GM23338 (cell line): ENCODE data around the gene SEMA5A. TPM values are rescaled to one million over a fixed set of nuclear protein-coding genes. Genes with fewer than 3 reads are reported as not detected.

Experiments
- ATAC-seq: fragments of 200-7000 bp; cut with Tn5 transposase; 3 replicates; pipeline ENCODE4 v1.9.1; 2020
- DNase-seq: peaks from one replicate; pipeline ENCODE4 v3.0.0-alpha.2; 2015; ENCODE audit warnings: low spot score
- H2AFZ ChIP-seq: fragments of 200-600 bp; sonication (generic); 2 replicates; pipeline ENCODE4 v1.8.0; 2016; ENCODE audit warnings: antibody characterized with exemption, mild to moderate bottlenecking, moderate library complexity
- H3F3A ChIP-seq: fragments of 200-600 bp; sonication (generic); replicated peaks from 2 replicates; pipeline ENCODE4 v1.8.0; 2017; ENCODE audit warnings: antibody characterized with exemption, mixed run types, low read depth
- H3K27ac ChIP-seq: fragments of 200-600 bp; sonication (generic); 2 replicates; pipeline ENCODE4 v1.6.1; 2016; ENCODE audit warnings: low read depth
- H3K27me3 ChIP-seq: fragments of 200-600 bp; sonication (generic); 2 replicates; pipeline ENCODE4 v1.8.0; 2016; ENCODE audit warnings: mild to moderate bottlenecking, mixed run types, moderate library complexity; ENCODE audit not compliant: insufficient read depth
- H3K36me3 ChIP-seq: fragments of 200-600 bp; sonication (generic); 2 replicates; pipeline ENCODE4 v1.8.0; 2016; ENCODE audit warnings: mild to moderate bottlenecking; ENCODE audit not compliant: insufficient read depth
- H3K4me1 ChIP-seq: fragments of 200-600 bp; sonication (generic); 2 replicates; pipeline ENCODE4 v1.8.0; 2016; ENCODE audit warnings: mild to moderate bottlenecking, moderate library complexity; ENCODE audit not compliant: insufficient read depth
- H3K4me2 ChIP-seq: fragments of 200-600 bp; sonication (generic); 2 replicates; pipeline ENCODE4 v1.7.1; 2017; ENCODE audit warnings: mixed run types
- H3K4me3 ChIP-seq: fragments of 200-600 bp; sonication (generic); 2 replicates; pipeline ENCODE4 v1.6.1; 2016; ENCODE audit warnings: mixed run types
- H3K79me2 ChIP-seq: fragments of 200-600 bp; sonication (generic); replicated peaks from 2 replicates; pipeline ENCODE4 v1.8.0; 2017; ENCODE audit warnings: mild to moderate bottlenecking; ENCODE audit not compliant: insufficient read depth
- H3K9me2 ChIP-seq: fragments of 200-600 bp; sonication (generic); 2 replicates; pipeline ENCODE4 v1.8.0; 2017; ENCODE audit not compliant: insufficient read depth
- H4K20me1 ChIP-seq: fragments of 200-600 bp; sonication (generic); replicated peaks from 2 replicates; pipeline ENCODE4 v1.8.0; 2017; ENCODE audit warnings: mild to moderate bottlenecking; ENCODE audit not compliant: insufficient read depth
- H3K27ac Mint-ChIP-seq: 2 replicates; pipeline ENCODE4 v1.8.0; 2020; ENCODE audit warnings: inconsistent platforms, mild to moderate bottlenecking, moderate library complexity, mixed read lengths
- H3K27me3 Mint-ChIP-seq: 3 replicates; pipeline ENCODE4 v1.8.0; 2022; ENCODE audit warnings: low read depth, mild to moderate bottlenecking, moderate library complexity, mixed read lengths, inconsistent platforms; ENCODE audit not compliant: insufficient read depth, poor library complexity
- H3K36me3 Mint-ChIP-seq: 3 replicates; pipeline ENCODE4 v1.8.0; 2021; ENCODE audit warnings: low read depth, mild to moderate bottlenecking, inconsistent platforms, moderate library complexity, mixed read lengths
- H3K4me1 Mint-ChIP-seq: 3 replicates; pipeline ENCODE4 v1.8.0; 2020; ENCODE audit warnings: mild to moderate bottlenecking, inconsistent platforms, mixed read lengths
- H3K4me3 Mint-ChIP-seq: 3 replicates; pipeline ENCODE4 v1.8.0; 2021; ENCODE audit warnings: moderate library complexity, mild to moderate bottlenecking, inconsistent platforms, mixed read lengths
- H3K9me3 Mint-ChIP-seq: 3 replicates; pipeline ENCODE4 v1.8.0; 2020; ENCODE audit warnings: moderate library complexity, mild to moderate bottlenecking, inconsistent platforms, mixed read lengths
- CREB1 ChIP-seq: fragments of 250-450 bp; sonication (Bioruptor Pico); IDR thresholded peaks from 2 replicates; pipeline ENCODE4 v1.5.0; 2020; ENCODE audit warnings: low read depth, mild to moderate bottlenecking, moderate library complexity
- EZH2 ChIP-seq: fragments of 200-600 bp; sonication (generic); IDR thresholded peaks from one replicate; pipeline ENCODE4 v1.8.0; 2017; ENCODE audit warnings: antibody characterized with exemption, mild to moderate bottlenecking, low read depth; ENCODE audit not compliant: unreplicated experiment
- EZH2phosphoT487 ChIP-seq: fragments of 200-600 bp; sonication (generic); IDR thresholded peaks from one replicate; pipeline ENCODE4 v1.8.1; 2018; ENCODE audit warnings: antibody characterized with exemption; ENCODE audit not compliant: unreplicated experiment
- JUNB ChIP-seq: IDR thresholded peaks from one replicate; pipeline ENCODE4 v1.6.1; 2016; ENCODE audit warnings: antibody characterized with exemption; ENCODE audit not compliant: unreplicated experiment
- NANOG ChIP-seq: IDR thresholded peaks from 2 replicates; pipeline ENCODE4 v1.6.1; 2016; ENCODE audit warnings: antibody characterized with exemption, borderline replicate concordance
- POLR2AphosphoS5 ChIP-seq: IDR thresholded peaks from 2 replicates; pipeline ENCODE4 v1.6.1; 2016; ENCODE audit warnings: antibody characterized with exemption, low read depth
- STAT1 ChIP-seq: IDR thresholded peaks from one replicate; pipeline ENCODE4 v1.6.1; 2016; ENCODE audit warnings: antibody characterized with exemption; ENCODE audit not compliant: unreplicated experiment
- ZNF114 ChIP-seq: fragments of 250-450 bp; sonication (Bioruptor Pico); IDR thresholded peaks from 2 replicates; pipeline ENCODE4 v1.5.0; 2020; ENCODE audit warnings: mild to moderate bottlenecking, moderate library complexity
- ZNF331 ChIP-seq: fragments of 250-450 bp; sonication (Bioruptor Pico); IDR thresholded peaks from 2 replicates; pipeline ENCODE4 v1.5.0; 2020; ENCODE audit warnings: low read depth, mild to moderate bottlenecking, moderate library complexity
- polyA plus RNA-seq: library from polyadenylated mRNA; unstranded; fragments of >200 nt; fragmentation: Nextera tagmentation; extraction: Ambion mirVana; gene quantifications from 2 replicates; pipeline ENCODE4 v1.2.1, GENCODE V29; 2016
- total RNA-seq: library from RNA; depleted of rRNA; stranded (reverse); fragments of >200 nt; shearing (Covaris generic); gene quantifications from 2 replicates; pipeline ENCODE4 v1.2.3, GENCODE V29; 2014
- TF ChIP-seq, protein P1 (sequence below): IDR thresholded peaks from one replicate; pipeline ENCODE4 v1.6.1; 2018; ENCODE audit warnings: antibody characterized with exemption; ENCODE audit not compliant: unreplicated experiment
- TF ChIP-seq, protein P2 (sequence below): IDR thresholded peaks from 2 replicates; pipeline ENCODE4 v1.6.1; 2016; ENCODE audit warnings: antibody characterized with exemption
- TF ChIP-seq, protein P3 (sequence below): fragments of 250-450 bp; sonication (Bioruptor Pico); IDR thresholded peaks from 2 replicates; pipeline ENCODE4 v1.5.0; 2020; ENCODE audit warnings: mild to moderate bottlenecking, moderate library complexity
- TF ChIP-seq, protein P4 (sequence below), 2 experiments: fragments of 200-600 bp in 1 of 2; sonication (generic) in 1 of 2; conservative IDR thresholded peaks; 2 replicates each; pipeline versions ENCODE4 v1.5.1 to v1.6.1; 2016 to 2017; ENCODE audit warnings: antibody characterized with exemption in 2 of 2, low read depth in 2 of 2, mild to moderate bottlenecking in 2 of 2, moderate library complexity in 1 of 2

Gene SEMA5A
- total and polyA plus RNA-seq, 2 experiments from 2014 or later, result 2.1 to 8.1 TPM

GRCh38 chr5:9544502-9545135 is 1.3 kb downstream of the SEMA5A start:
- H3K79me2 ChIP-seq, result peaks cover 14% of the 10 kb centered on the region; the same call in 1 of the 2 replicates
- H3K27ac Mint-ChIP-seq, result no peak overlapping the region
- peaks cover 20% of the 10 kb centered on the region for H3K4me1 Mint-ChIP-seq

More at GRCh38 chr5:9544502-9545135, 1.3 kb downstream of the SEMA5A start:
- H3F3A ChIP-seq, result no peaks in the 10 kb centered on the region
- peak; percentile 93 for DNase-seq
- TF ChIP-seq STAT1 (no peak), ZNF114 (no peak), EZH2phosphoT487 (no peak), CREB1 (CRISPR knock-in tag) (0 out of 2 replicates have a peak, but pooled peaks have one; percentile 43), ZNF331 (no peak), JUNB (no peak), EZH2 (no peak), POLR2AphosphoS5 (peak; percentile 42), NANOG (no peak)
- TF ChIP-seq, protein P1, sequence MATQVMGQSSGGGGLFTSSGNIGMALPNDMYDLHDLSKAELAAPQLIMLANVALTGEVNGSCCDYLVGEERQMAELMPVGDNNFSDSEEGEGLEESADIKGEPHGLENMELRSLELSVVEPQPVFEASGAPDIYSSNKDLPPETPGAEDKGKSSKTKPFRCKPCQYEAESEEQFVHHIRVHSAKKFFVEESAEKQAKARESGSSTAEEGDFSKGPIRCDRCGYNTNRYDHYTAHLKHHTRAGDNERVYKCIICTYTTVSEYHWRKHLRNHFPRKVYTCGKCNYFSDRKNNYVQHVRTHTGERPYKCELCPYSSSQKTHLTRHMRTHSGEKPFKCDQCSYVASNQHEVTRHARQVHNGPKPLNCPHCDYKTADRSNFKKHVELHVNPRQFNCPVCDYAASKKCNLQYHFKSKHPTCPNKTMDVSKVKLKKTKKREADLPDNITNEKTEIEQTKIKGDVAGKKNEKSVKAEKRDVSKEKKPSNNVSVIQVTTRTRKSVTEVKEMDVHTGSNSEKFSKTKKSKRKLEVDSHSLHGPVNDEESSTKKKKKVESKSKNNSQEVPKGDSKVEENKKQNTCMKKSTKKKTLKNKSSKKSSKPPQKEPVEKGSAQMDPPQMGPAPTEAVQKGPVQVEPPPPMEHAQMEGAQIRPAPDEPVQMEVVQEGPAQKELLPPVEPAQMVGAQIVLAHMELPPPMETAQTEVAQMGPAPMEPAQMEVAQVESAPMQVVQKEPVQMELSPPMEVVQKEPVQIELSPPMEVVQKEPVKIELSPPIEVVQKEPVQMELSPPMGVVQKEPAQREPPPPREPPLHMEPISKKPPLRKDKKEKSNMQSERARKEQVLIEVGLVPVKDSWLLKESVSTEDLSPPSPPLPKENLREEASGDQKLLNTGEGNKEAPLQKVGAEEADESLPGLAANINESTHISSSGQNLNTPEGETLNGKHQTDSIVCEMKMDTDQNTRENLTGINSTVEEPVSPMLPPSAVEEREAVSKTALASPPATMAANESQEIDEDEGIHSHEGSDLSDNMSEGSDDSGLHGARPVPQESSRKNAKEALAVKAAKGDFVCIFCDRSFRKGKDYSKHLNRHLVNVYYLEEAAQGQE, result no peak
- TF ChIP-seq, protein P2, sequence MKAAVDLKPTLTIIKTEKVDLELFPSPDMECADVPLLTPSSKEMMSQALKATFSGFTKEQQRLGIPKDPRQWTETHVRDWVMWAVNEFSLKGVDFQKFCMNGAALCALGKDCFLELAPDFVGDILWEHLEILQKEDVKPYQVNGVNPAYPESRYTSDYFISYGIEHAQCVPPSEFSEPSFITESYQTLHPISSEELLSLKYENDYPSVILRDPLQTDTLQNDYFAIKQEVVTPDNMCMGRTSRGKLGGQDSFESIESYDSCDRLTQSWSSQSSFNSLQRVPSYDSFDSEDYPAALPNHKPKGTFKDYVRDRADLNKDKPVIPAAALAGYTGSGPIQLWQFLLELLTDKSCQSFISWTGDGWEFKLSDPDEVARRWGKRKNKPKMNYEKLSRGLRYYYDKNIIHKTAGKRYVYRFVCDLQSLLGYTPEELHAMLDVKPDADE, result no peak
- TF ChIP-seq, protein P3, sequence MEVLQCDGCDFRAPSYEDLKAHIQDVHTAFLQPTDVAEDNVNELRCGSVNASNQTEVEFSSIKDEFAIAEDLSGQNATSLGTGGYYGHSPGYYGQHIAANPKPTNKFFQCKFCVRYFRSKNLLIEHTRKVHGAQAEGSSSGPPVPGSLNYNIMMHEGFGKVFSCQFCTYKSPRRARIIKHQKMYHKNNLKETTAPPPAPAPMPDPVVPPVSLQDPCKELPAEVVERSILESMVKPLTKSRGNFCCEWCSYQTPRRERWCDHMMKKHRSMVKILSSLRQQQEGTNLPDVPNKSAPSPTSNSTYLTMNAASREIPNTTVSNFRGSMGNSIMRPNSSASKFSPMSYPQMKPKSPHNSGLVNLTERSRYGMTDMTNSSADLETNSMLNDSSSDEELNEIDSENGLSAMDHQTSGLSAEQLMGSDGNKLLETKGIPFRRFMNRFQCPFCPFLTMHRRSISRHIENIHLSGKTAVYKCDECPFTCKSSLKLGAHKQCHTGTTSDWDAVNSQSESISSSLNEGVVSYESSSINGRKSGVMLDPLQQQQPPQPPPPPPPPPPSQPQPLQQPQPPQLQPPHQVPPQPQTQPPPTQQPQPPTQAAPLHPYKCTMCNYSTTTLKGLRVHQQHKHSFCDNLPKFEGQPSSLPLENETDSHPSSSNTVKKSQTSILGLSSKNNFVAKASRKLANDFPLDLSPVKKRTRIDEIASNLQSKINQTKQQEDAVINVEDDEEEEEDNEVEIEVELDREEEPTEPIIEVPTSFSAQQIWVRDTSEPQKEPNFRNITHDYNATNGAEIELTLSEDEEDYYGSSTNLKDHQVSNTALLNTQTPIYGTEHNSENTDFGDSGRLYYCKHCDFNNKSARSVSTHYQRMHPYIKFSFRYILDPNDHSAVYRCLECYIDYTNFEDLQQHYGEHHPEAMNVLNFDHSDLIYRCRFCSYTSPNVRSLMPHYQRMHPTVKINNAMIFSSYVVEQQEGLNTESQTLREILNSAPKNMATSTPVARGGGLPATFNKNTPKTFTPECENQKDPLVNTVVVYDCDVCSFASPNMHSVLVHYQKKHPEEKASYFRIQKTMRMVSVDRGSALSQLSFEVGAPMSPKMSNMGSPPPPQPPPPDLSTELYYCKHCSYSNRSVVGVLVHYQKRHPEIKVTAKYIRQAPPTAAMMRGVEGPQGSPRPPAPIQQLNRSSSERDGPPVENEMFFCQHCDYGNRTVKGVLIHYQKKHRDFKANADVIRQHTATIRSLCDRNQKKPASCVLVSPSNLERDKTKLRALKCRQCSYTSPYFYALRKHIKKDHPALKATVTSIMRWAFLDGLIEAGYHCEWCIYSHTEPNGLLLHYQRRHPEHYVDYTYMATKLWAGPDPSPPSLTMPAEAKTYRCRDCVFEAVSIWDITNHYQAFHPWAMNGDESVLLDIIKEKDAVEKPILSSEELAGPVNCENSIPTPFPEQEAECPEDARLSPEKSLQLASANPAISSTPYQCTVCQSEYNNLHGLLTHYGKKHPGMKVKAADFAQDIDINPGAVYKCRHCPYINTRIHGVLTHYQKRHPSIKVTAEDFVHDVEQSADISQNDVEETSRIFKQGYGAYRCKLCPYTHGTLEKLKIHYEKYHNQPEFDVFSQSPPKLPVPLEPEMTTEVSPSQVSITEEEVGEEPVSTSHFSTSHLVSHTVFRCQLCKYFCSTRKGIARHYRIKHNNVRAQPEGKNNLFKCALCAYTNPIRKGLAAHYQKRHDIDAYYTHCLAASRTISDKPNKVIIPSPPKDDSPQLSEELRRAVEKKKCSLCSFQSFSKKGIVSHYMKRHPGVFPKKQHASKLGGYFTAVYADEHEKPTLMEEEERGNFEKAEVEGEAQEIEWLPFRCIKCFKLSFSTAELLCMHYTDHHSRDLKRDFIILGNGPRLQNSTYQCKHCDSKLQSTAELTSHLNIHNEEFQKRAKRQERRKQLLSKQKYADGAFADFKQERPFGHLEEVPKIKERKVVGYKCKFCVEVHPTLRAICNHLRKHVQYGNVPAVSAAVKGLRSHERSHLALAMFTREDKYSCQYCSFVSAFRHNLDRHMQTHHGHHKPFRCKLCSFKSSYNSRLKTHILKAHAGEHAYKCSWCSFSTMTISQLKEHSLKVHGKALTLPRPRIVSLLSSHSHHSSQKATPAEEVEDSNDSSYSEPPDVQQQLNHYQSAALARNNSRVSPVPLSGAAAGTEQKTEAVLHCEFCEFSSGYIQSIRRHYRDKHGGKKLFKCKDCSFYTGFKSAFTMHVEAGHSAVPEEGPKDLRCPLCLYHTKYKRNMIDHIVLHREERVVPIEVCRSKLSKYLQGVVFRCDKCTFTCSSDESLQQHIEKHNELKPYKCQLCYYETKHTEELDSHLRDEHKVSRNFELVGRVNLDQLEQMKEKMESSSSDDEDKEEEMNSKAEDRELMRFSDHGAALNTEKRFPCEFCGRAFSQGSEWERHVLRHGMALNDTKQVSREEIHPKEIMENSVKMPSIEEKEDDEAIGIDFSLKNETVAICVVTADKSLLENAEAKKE (CRISPR knock-in tag), result 0 out of 2 replicates have a peak, but pooled peaks have one; percentile 38
- TF ChIP-seq, protein P4, sequence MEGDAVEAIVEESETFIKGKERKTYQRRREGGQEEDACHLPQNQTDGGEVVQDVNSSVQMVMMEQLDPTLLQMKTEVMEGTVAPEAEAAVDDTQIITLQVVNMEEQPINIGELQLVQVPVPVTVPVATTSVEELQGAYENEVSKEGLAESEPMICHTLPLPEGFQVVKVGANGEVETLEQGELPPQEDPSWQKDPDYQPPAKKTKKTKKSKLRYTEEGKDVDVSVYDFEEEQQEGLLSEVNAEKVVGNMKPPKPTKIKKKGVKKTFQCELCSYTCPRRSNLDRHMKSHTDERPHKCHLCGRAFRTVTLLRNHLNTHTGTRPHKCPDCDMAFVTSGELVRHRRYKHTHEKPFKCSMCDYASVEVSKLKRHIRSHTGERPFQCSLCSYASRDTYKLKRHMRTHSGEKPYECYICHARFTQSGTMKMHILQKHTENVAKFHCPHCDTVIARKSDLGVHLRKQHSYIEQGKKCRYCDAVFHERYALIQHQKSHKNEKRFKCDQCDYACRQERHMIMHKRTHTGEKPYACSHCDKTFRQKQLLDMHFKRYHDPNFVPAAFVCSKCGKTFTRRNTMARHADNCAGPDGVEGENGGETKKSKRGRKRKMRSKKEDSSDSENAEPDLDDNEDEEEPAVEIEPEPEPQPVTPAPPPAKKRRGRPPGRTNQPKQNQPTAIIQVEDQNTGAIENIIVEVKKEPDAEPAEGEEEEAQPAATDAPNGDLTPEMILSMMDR (conservative IDR thresholded peaks at IDR 0.05; ENCODE audit: low read depth in 2 of 2), result peak; percentile 83 to 95
- no peaks in the 10 kb centered on the region for H3K9me2 ChIP-seq
- H3K27me3 ChIP-seq, result no peaks in the 10 kb centered on the region; the same call in 1 of the 2 replicates
- peaks cover 12% of the 10 kb centered on the region for H3K4me1 ChIP-seq
- peaks cover 5% of the 10 kb centered on the region for H3K27me3 Mint-ChIP-seq
- no peak overlapping the region for H3K27ac ChIP-seq
- no peaks in the 10 kb centered on the region for H3K9me3 Mint-ChIP-seq
- peak overlapping the region; percentile 74 for H3K4me3 Mint-ChIP-seq
- ATAC-seq, result peak; percentile 59
- H4K20me1 ChIP-seq, result 0 out of 2 replicates have a peak, but pooled peaks cover 11% of the 10 kb centered on the region
- H2AFZ ChIP-seq, result peak overlapping the region; percentile 84
- H3K4me3 ChIP-seq, result peak overlapping the region; percentile 95
- H3K36me3 Mint-ChIP-seq, result peaks cover 6% of the 10 kb centered on the region; the same call in 2 of the 3 replicates
- peak overlapping the region; percentile 97 for H3K4me2 ChIP-seq
- H3K36me3 ChIP-seq, result no peaks in the 10 kb centered on the region
